SK-N-SH (cell line): Measurements from ENCODE around the gene SPOP. TPM values are rescaled to one million over a fixed set of nuclear protein-coding genes. Genes with fewer than 3 reads are reported as not detected.

Source experiments
- CTCF ChIA-PET: fragments of 300-600, 350-600 bp; formaldehyde crosslinking; extraction: SDS; loops from one replicate; lab custom pipeline; 2021; lab: Yijun Ruan, JAX
- POLR2A ChIA-PET: fragments of 350-600 bp; sonication (Branson Sonifier 250); formaldehyde crosslinking; extraction: SDS; loops from one replicate; lab custom pipeline; 2020; ENCODE audit warnings: antibody characterized with exemption, inconsistent platforms; lab: Yijun Ruan, JAX
- DNase-seq: peaks from one replicate; pipeline ENCODE4 v3.0.0; 2012
- H2AFZ ChIP-seq: fragments of 200-600 bp; sonication (generic); 2 replicates; pipeline ENCODE4 v1.8.1; 2016; ENCODE audit warnings: antibody characterized with exemption, mild to moderate bottlenecking, low read depth
- H3F3A ChIP-seq: fragments of 200-600 bp; sonication (generic); replicated peaks from 2 replicates; pipeline ENCODE3; 2016; ENCODE audit warnings: antibody characterized with exemption, mild to moderate bottlenecking; ENCODE audit not compliant: insufficient read depth
- H3K27ac ChIP-seq, 2 experiments: fragments of 200-500 bp in 1 of 2; fragments of 200-600 bp in 1 of 2; sonication (Bioruptor generic) in 1 of 2; sonication (generic), shearing (Covaris generic) in 1 of 2; 2 replicates each; pipeline versions ENCODE4 v1.5.1 to v1.6.1; 2014 to 2016; ENCODE audit warnings: low read depth in 2 of 2, inconsistent platforms in 1 of 2, low read length in 1 of 2, mild to moderate bottlenecking in 1 of 2, mixed read lengths in 1 of 2
- H3K27me3 ChIP-seq: fragments of 200-600 bp; sonication (generic), shearing (Covaris generic); 2 replicates; pipeline ENCODE4 v1.6.1; 2016; ENCODE audit warnings: mixed run types; ENCODE audit not compliant: insufficient read depth
- H3K36me3 ChIP-seq, 2 experiments: fragments of 200-500 bp in 1 of 2; fragments of 200-600 bp in 1 of 2; sonication (Bioruptor generic) in 1 of 2; sonication (generic) in 1 of 2; replicated peaks in 1 of 2; 2 replicates each; pipeline versions ENCODE3 to v1.5.1; 2014 to 2016; ENCODE audit warnings: low read length in 1 of 2, mild to moderate bottlenecking in 1 of 2; ENCODE audit not compliant: insufficient read depth in 2 of 2, control insufficient read depth in 1 of 2
- H3K4me1 ChIP-seq, 2 experiments: fragments of 200-500 bp in 1 of 2; fragments of 200-600 bp in 1 of 2; sonication (Bioruptor generic) in 1 of 2; sonication (generic), shearing (Covaris generic) in 1 of 2; 2 replicates each; pipeline versions ENCODE4 v1.5.1 to v1.6.1; 2014 to 2016; ENCODE audit warnings: low read depth in 1 of 2, low read length in 1 of 2, mixed run types in 1 of 2; ENCODE audit not compliant: insufficient read depth in 2 of 2, control insufficient read depth in 1 of 2
- H3K4me2 ChIP-seq: fragments of 200-600 bp; sonication (generic), shearing (Covaris generic); 2 replicates; pipeline ENCODE4 v1.6.1; 2017; ENCODE audit warnings: mixed run types
- H3K4me3 ChIP-seq, 2 experiments: fragments of 200-500 bp in 1 of 2; fragments of 200-600 bp in 1 of 2; sonication (Bioruptor generic) in 1 of 2; sonication (generic), shearing (Covaris generic) in 1 of 2; 2 replicates each; pipeline versions ENCODE4 v1.5.1 to v1.8.1; 2014 to 2016; ENCODE audit warnings: low read depth in 2 of 2, inconsistent platforms in 1 of 2, low read length in 1 of 2, mild to moderate bottlenecking in 1 of 2, mixed read lengths in 1 of 2, moderate library complexity in 1 of 2
- H3K79me2 ChIP-seq: fragments of 200-600 bp; sonication (generic); 2 replicates; pipeline ENCODE4 v1.8.1; 2017; ENCODE audit warnings: mild to moderate bottlenecking; ENCODE audit not compliant: insufficient read depth
- H3K9ac ChIP-seq: fragments of 200-600 bp; sonication (generic); 2 replicates; pipeline ENCODE4 v1.6.1; 2017; ENCODE audit warnings: mixed run types
- H3K9me2 ChIP-seq: fragments of 200-600 bp; sonication (generic); 2 replicates; pipeline ENCODE4 v1.6.1; 2017; ENCODE audit warnings: mixed run types
- H3K9me3 ChIP-seq: fragments of 200-600 bp; sonication (generic); 2 replicates; pipeline ENCODE4 v1.6.1; 2017; ENCODE audit warnings: mixed run types, mild to moderate bottlenecking, moderate library complexity
- H4K20me1 ChIP-seq: fragments of 200-600 bp; sonication (generic); 2 replicates; pipeline ENCODE4 v1.6.1; 2017; ENCODE audit warnings: mild to moderate bottlenecking, mixed run types; ENCODE audit not compliant: insufficient read depth
- CHD2 ChIP-seq: fragments of 150-350 bp; IDR thresholded peaks from 2 replicates; pipeline ENCODE4 v1.6.1; 2018; ENCODE audit warnings: low read length; ENCODE audit not compliant: partially characterized antibody
- CTCF ChIP-seq: fragments of 200-600 bp; sonication (generic); IDR thresholded peaks from 2 replicates; pipeline ENCODE4 v1.6.1; 2017; ENCODE audit warnings: antibody characterized with exemption, mild to moderate bottlenecking, moderate library complexity
- EP300 ChIP-seq, 2 experiments: IDR thresholded peaks; 2 replicates each; pipeline versions ENCODE4 v1.4.0 to v1.6.1; 2012; ENCODE audit warnings: borderline replicate concordance in 1 of 2, low read depth in 1 of 2, low read length in 1 of 2
- EZH2phosphoT487 ChIP-seq: fragments of 200-600 bp; sonication (generic); IDR thresholded peaks from 2 replicates; pipeline ENCODE4 v1.6.1; 2017; ENCODE audit warnings: low read depth, mixed run types, mild to moderate bottlenecking, antibody characterized with exemption, moderate library complexity, borderline replicate concordance
- FOSL2 ChIP-seq: IDR thresholded peaks from 2 replicates; pipeline ENCODE4 v1.4.0; 2012; ENCODE audit warnings: low read depth, mild to moderate bottlenecking, moderate library complexity, borderline replicate concordance
- FOXJ3 ChIP-seq: sonication (generic); formaldehyde crosslinking; IDR thresholded peaks from 2 replicates; pipeline ENCODE4 v1.5.1; 2020; ENCODE audit warnings: mild to moderate bottlenecking, missing genetic modification reagents
- FOXM1 ChIP-seq: IDR thresholded peaks from 2 replicates; pipeline ENCODE4 v1.4.0; 2012; ENCODE audit warnings: low read depth, mild to moderate bottlenecking
- IRF3 ChIP-seq: fragments of 150-350 bp; IDR thresholded peaks from 2 replicates; pipeline ENCODE4 v1.6.1; 2016; ENCODE audit warnings: mild to moderate bottlenecking, low read depth, low read length
- MAX ChIP-seq: IDR thresholded peaks from 2 replicates; pipeline ENCODE4 v1.4.0; 2012; ENCODE audit warnings: low read depth
- MEF2A ChIP-seq: IDR thresholded peaks from 2 replicates; pipeline ENCODE4 v1.4.0; 2012; ENCODE audit warnings: low read depth, borderline replicate concordance
- MXI1 ChIP-seq: IDR thresholded peaks from 2 replicates; pipeline ENCODE4 v1.6.1; 2012; ENCODE audit warnings: mild to moderate bottlenecking, low read depth, low read length, improper control_type of control experiment
- NFIC ChIP-seq: IDR thresholded peaks from 2 replicates; pipeline ENCODE4 v1.4.0; 2012; ENCODE audit warnings: borderline replicate concordance
- REST ChIP-seq: IDR thresholded peaks from 2 replicates; pipeline ENCODE4 v1.6.1; 2012; ENCODE audit warnings: mild to moderate bottlenecking, low read depth, low read length, moderate library complexity
- SIN3A ChIP-seq: IDR thresholded peaks from 2 replicates; pipeline ENCODE4 v1.6.1; 2012; ENCODE audit warnings: low read depth, mild to moderate bottlenecking, low read length, moderate library complexity, borderline replicate concordance
- TCF12 ChIP-seq: IDR thresholded peaks from 2 replicates; pipeline ENCODE4 v1.4.0; 2012
- YY1 ChIP-seq: IDR thresholded peaks from 2 replicates; pipeline ENCODE4 v1.4.0; 2012; ENCODE audit warnings: low read depth, mild to moderate bottlenecking
- WGBS: methylation state at CpG from one replicate; pipeline ENCODE4 v1.1.6; 2017; ENCODE audit warnings: low lambda C conversion rate; 5-methylcytosine and 5-hydroxymethylcytosine counted together
- polyA plus RNA-seq, 3 experiments: library from polyadenylated mRNA; depleted of rRNA; stranded (reverse); fragments of >200 nt; gene quantifications; 2 replicates each; pipeline ENCODE4 v1.2.3, GENCODE V29; 2012

The SPOP gene
- polyA plus RNA-seq, 1 of the 3 experiments (the other 2 are of a cell fraction), result 54.0 TPM

DNA sequence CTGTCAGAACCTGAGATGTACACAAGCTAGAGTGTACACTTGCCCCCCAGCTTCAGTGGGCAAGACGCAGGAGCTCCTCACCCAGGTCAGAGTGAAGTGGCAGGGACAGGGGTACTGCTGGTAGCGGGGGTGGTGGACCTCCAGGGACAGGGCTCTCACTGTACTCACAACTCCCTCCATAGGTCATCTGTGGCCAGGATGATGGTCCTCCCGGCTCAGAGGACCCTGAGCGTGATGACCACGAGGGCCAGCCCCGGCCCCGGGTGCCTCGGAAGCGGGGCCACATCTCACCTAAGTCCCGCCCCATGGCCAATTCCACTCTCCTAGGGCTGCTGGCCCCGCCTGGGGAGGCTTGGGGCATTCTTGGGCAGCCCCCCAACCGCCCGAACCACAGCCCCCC is 99.5 kb downstream of the SPOP start:
- no peaks in the 10 kb centered on the region for H3K79me2 ChIP-seq
- H3K27me3 ChIP-seq, result no peaks in the 10 kb centered on the region
- no peaks in the 10 kb centered on the region for H3K36me3 ChIP-seq
- WGBS, result 84% methylated on average over 8 of the region's 13 CpGs
- H3K9me3 ChIP-seq, result no peaks in the 10 kb centered on the region
- no peak overlapping the region for H3K27ac ChIP-seq
- H3K9ac ChIP-seq, result no peak overlapping the region
- no peak overlapping the region for H3K4me2 ChIP-seq
- ChIA-PET POLR2A (no interaction called here), CTCF (interaction anchor here (0.7 to 48.9 kb wide), 4 partner anchors 8 to 115 kb away, joined by 3 to 2107 read pairs (median 33); partner anchors contain the start of genes SLC35B1 and SPOP)
- no peak for TF ChIP-seq FOXJ3 (CRISPR knock-in tag)
- no peak for TF ChIP-seq EP300 (IDR thresholded peaks at IDR 0.05; ENCODE audit: borderline replicate concordance in 1 of 2, low read depth in 1 of 2, low read length in 1 of 2)
- no peak for TF ChIP-seq SIN3A
- TF ChIP-seq REST, result no peak
- no peak for TF ChIP-seq MXI1
- TF ChIP-seq MAX, result no peak
- H3K9me2 ChIP-seq, result no peaks in the 10 kb centered on the region
- no peak for DNase-seq
- H3F3A ChIP-seq, result peaks cover 4% of the 10 kb centered on the region
- peaks cover 12 to 20% of the 10 kb centered on the region in 2 experiments; a peak in 2 of 4 replicates for H3K4me1 ChIP-seq
- no peak overlapping the region for H3K4me3 ChIP-seq
- H2AFZ ChIP-seq, result no peak overlapping the region
- H4K20me1 ChIP-seq, result no peaks in the 10 kb centered on the region

GRCh38 chr17:49577963-49578362 is 99.9 kb downstream of the SPOP start:
- Histone ChIP-seq H2AFZ (no peak overlapping the region), H3K9me2 (no peaks in the 10 kb centered on the region), H3K36me3 (no peaks in the 10 kb centered on the region), H3K27me3 (no peaks in the 10 kb centered on the region), H3K27ac (no peak overlapping the region), H3K9me3 (no peaks in the 10 kb centered on the region), H3K4me1 (peaks cover 12 to 20% of the 10 kb centered on the region in 2 experiments; a peak in 2 of 4 replicates), H3K4me2 (no peak overlapping the region), H4K20me1 (no peaks in the 10 kb centered on the region), H3F3A (peaks cover 7% of the 10 kb centered on the region), H3K79me2 (no peaks in the 10 kb centered on the region), H3K9ac (no peak overlapping the region), H3K4me3 (no peak overlapping the region)
- DNase-seq, result peak; percentile 41
- ChIA-PET POLR2A (no interaction called here), CTCF (interaction anchor here (0.7 to 48.9 kb wide), 5 partner anchors 8 to 116 kb away, joined by 3 to 2107 read pairs (median 40); partner anchors contain the start of genes SLC35B1 and SPOP)
- 85% methylated on average over 4 of the region's 4 CpGs for WGBS
- no peak for TF ChIP-seq REST
- no peak for TF ChIP-seq NFIC
- no peak for TF ChIP-seq EZH2phosphoT487
- TF ChIP-seq FOXM1, result no peak
- TF ChIP-seq FOXJ3 (CRISPR knock-in tag), result no peak
- no peak for TF ChIP-seq FOSL2
- TF ChIP-seq CTCF, result no peak
- no peak for TF ChIP-seq EP300 (IDR thresholded peaks at IDR 0.05; ENCODE audit: borderline replicate concordance in 1 of 2, low read depth in 1 of 2, low read length in 1 of 2)
- no peak for TF ChIP-seq YY1
- TF ChIP-seq IRF3, result no peak
- TF ChIP-seq CHD2, result no peak
- TF ChIP-seq TCF12, result no peak
- no peak for TF ChIP-seq MEF2A
